Measurements from ENCODE around the gene CDC73. TPM values are rescaled to one million over a fixed set of nuclear protein-coding genes. Genes with fewer than 3 reads are reported as not detected.
"Not testable (repeated sequence)": the region's sequence is repeated elsewhere in the genome, so short reads cannot be mapped to it uniquely, and the experiment has no call there.

CDC73 gene
- polyA plus RNA-seq, 1 donor = 26.2 TPM

DNA sequence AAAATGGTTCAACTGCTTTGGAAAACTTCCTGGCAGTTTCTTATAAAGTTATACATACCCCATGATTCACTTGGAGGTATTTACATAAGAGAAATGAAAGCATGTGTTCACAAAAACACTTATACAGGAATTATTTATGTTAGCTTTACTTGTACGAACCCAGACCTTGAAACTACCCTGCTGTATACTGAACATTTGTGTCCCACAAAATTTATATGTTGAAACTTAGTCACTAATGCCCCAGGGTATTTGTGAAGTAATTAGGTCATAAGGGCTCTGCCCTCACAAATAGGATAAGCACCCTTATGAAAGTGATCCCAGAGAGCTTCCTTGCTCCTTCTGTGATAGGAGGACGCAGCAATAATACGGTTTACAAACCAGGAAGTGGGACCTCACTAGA lies 107.3 kb downstream of the CDC73 start:
- no peak for DNase-seq (ENCODE audit: low read depth)

DNA sequence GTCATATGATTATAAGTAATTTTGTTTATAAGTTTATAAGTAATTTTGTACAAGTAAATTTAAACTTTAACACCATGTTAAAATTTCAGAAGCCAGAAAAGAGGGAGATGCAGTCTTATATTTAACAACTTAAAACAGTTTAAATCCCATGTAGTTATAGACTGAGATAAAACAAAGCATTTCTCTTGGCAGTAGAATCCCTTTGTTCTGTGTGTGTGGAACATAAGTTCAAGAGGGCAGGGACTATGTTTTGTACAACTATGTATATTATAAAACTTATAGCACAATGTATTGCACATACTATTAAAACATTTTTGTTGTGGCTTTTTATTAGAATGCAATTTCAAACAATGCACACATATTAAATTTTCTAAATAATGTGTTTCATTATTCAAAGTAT lies 109.3 kb downstream of the CDC73 start:
- DNase-seq (ENCODE audit: low read depth) = not testable (repeated sequence)

DNA sequence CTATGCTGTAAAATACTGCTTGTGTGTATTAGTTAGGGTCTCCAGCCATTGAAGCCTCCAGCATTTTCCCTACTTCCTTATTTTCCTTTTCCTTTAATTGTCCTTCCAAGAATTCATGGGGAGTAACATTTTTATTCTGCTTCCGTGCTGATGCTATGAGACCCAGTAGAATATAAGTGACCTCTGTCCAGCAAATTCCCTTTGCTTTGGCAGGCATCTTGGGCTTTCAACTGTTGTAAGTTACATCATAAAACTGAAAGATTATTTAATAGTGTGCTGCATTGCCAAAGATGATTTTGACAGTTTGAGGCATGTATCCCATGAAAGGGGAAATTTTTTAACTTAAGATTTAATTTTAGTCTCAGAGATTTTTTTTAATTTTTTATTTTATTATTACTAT lies 112.7 kb downstream of the CDC73 start:
- DNase-seq (ENCODE audit: low read depth) = no peak

DNA sequence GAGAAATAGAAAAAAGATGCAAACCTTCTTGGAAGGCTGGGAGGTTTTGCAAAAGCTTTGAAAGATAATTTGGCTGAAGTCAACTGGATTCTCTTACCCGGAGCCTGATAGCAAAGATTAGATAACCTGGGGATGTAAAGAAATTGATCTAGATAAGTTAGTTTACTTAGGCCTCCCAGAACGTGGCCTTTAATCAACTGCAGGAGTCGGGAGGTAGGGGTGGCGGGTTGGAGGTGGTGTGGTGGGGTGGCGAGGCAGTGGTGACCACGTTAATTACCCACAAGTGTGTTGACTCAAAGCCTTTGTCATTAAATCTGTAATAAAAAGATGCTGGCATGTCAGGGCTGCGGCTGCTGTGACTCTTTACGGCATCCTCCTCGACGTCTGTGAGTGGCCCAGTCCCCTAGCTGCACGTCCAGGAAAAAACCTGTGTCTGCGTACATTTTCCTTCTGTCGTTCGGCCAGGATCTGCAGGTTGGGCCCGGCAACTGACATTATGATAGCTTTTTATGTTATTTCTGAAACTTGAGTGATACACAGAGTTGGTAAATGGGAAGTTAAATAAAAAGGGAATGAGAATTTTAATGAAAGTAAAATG lies 115.6 kb downstream of the CDC73 start:
- DNase-seq (ENCODE audit: low read depth) = no peak

DNA sequence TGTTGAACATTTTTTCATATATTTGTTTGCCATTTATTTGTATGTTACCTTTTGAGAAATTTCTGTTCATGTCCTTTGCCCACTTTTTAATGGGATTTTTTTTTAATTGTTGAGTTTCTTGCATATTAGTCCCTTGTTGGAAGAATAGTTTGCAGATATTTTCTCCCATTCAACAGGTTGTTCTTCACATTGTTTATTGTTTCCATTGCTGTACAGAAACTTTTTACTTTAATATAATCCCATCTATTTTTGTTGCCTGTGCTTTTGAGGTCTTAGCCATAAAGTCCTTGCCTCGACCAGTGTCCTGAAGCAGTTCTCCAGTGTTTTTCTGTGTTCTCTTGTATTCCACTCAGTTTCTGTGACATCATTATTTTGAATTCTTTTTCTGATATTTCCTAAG lies 118.8 kb downstream of the CDC73 start:
- no peak for DNase-seq (ENCODE audit: low read depth)

DNA sequence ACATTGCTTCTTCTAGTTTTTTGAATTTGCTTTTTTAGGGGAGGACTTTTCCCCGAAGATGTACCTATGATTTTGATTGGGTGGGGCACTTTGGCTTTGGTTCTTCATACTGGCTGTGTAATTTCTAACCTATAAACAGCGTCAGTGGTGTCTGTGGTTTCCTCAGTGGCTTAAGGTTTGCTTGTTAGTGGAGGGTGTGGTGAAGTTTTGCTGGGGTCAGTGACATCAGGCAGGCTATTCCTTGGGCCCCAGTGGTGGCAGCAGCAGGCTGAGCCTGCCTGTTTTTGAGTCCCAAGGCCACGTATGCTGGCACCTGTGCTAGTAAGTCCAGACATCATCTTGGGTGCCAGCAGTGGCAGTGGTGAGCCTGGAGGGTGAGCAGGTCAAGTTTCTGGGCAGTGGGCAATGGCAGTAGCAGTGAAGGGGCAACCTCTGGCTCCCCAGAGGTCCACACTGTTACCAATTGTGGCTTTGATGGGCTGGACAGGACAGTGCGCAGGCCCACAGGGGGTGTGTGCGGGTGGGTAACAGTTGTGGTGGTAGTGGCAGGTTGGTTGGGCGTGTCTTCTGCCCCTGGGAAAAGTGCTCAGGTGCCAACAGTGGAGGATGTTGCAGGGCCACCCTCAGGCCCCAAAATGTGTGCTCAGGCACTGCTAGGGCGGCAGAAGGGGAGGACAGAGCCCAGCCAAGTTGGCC lies 119.4 kb downstream of the CDC73 start:
- no peak for DNase-seq (ENCODE audit: low read depth)

DNA sequence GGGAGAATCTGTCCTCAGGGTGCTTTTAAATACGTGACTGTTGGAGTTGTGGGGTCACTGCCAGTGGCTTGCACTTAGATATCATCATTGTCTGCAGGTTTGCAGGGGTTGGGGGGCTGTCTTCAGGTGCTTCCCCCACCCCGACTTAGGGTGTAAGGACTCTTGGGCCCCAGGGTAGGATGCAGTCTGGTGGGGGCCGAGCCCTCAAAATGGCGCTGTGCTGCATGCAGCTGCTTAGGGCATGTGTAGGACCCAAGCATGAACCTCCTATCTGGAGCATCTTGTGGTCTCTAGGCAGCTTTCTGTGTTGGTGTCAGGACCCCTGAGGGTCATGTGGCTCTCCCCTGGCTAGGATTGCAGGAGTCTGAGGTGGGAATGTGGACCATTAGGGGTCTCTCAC lies 120.2 kb downstream of the CDC73 start:
- DNase-seq (ENCODE audit: low read depth) = no peak

DNA sequence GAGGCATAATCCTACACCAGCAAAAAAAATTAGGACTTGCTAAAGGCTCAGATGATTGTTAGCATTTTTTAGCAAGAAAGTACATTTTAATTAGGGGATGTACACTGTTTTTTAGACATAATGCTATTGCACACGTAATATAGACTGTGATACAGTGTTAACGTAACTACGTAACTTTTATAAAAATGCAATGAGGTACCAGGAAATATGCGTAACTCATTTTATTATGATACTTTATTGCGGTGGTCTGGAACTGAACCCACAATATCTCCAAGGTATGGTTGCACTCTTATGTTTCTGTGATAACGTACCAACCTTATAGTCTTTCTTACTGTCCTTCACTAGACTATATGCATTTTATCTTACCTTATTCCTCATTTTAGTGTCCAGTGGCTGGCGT lies 127.4 kb downstream of the CDC73 start:
- DNase-seq (ENCODE audit: low read depth) = no peak

DNA sequence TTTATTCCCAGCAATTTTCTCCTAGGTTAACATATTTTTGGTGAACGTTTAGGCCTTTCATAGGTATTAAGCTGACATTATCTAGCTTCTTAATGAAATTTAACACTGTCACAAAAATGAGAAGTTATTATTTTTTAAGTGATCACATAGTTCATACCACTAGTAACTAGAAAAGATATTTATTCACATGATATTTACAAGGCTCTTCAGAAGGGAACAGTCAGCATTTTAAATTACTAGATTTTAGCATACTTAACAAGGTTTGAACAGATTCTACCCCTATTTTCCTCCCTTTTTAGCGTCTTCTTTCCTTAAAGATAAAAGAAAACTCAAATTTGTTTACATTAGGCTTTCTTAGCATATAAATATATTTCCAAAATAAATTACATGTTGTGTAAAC lies 130.1 kb downstream of the CDC73 start:
- no peak for DNase-seq (ENCODE audit: low read depth)

DNA sequence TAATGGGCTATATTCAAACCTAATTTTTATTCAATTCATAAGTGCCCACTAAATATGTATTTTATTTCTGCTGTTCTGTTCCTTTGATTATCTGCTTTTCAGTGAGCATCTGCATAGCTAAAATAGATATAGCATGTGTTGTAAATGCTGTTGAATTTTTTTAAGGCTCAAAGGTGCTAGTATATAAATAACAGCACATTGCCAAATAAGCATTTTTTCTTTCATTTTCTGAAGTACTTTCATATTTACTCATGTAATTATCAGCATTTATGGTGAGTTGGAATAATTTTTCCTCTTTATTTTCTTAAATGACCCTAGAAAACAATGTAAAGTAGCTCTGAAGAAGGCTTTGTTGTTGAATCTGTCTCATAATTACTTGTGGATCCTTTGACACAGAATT lies 134.2 kb downstream of the CDC73 start:
- no peak for DNase-seq (ENCODE audit: low read depth)

DNA sequence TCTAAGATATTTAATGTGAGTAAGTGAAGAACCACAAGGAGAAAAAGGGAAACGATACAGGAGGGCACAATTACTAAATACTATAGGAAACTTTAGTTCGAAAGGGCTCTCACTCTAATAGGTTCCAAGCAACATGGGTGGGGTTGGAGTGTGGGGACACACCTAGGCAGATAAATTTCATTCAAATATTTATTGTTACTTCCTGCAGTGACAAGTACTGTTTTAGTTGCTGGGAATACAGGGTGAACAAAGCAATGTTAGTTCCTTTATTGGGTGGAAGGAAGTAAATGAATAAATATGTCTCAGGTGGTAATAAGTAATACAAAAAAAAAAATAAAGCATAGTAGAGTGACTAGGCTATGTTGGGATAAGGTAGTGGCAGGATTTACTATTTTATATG lies 137.8 kb downstream of the CDC73 start:
- no peak for DNase-seq (ENCODE audit: low read depth)

DNA sequence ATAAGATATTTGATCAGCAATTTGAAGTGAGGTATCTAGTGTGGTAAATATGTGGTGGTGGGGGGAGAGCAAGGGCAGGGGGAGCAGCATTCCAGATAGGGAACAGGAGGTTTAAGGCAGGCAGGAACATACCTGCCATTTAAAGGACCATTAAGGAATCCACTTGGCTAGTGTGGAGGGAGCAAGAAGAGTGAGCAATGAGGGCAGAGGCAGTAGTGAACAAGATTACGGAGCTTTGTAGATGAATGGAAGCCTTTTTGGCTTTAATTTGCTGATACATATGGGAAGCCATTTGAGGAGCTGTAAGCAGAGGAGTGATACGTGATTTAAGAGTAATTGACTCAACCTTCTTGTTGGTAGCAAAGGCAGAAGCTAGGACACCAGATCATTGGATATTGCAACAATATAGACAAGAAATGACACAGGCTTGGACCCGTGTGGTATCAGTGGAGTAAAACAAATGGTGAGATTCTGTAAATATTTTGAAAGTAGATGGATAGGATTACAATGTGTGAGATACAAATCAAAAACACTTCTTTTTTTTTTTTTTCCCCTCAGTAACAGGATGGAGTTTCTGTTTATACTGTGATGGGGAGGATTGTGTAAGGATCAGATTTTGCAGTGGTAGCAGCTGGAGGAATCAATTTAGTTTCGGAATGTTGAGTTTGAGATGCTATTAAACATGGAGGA lies 138.4 kb downstream of the CDC73 start:
- DNase-seq (ENCODE audit: low read depth) = no peak

DNA sequence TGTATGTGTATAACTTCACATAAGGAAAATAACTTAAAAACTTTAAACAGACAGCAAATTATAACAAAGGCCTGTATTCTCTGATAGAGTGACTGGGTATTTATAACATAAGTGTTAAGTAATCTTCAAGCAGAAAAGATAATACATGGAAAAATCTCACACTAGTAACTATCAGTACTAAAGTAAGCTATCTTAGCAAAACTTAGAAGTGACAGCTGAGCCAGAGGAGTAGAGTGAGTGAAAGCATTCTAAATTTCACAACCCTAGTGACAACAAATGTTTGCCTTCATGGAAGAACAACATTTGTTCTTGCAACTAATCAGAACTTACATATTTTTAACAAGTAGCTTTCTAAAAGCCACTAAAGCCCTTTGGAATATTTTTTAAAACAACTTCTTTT lies 139.1 kb downstream of the CDC73 start:
- DNase-seq (ENCODE audit: low read depth) = no peak

DNA sequence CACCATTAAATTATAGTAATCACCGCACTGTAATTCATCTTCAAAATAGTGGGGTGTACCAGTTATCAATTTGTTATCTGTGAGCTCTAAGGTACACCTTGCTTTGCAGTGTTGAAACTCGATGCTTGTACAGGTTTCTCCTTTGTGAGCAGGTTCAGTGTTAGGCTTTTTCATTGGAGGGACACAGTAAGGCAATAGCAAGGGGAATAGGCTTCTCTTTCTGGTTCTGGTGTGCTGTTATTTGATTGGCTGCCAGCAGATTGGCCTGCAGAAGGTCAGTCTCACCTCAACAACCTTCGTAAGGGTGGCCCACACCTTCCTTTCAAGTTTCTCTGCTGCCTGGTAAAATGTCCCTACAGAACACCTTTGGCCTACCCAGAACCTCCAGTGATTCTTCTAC lies 140.8 kb downstream of the CDC73 start:
- DNase-seq (ENCODE audit: low read depth) = no peak

DNA sequence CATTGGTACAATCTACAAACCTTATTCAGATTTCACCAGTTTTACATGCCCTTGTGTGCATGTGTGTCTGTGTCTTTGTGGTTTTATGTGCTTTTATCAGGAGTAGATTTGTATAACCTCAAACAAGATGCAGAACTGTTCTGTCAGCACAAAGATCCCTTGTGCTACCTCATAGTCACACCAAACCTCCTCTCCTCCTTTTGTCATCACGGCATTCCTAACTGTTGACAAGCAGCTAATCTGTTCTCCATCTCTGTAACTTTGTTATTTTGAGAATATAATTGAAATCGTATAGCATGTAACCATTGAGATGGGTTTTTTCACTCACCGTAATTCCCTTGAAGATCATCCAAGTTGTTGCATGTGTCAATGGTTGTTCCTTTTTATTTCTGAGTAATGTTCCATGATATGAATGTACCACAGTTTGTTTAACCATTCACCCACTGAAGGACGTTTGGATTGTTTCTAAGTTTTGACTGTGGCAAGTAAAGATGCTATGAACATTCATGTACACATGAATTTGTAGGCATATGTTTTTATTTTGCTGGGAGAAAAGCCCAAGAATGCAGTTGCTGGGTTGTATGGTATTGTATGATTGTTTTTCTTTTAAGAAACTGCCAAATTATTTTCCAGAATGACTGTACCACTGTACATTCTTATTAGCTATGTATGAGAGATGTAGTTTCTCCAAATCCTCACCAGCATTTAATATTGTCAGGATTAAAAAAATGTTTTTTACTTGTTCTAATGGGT lies 142.7 kb downstream of the CDC73 start:
- no peak for DNase-seq (ENCODE audit: low read depth)

DNA sequence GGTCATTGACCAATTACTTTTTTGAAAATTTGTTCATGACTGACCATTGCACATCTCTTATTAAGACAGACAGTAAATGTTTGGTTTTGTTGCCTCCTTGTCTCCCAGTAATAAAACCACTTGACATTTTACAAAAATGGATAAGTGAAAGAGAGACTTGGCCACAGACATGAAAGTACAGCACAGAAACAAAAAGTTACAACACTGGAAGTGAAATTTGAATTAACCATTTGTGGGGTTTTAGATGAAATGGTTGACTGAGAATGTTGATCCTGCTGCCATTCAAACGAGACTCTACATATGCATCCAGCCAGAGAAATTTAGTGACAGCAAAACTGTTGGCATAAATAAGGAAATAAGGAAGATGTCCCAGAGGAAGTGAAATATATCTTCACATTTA lies 143.9 kb downstream of the CDC73 start:
- DNase-seq (ENCODE audit: low read depth) = no peak

DNA sequence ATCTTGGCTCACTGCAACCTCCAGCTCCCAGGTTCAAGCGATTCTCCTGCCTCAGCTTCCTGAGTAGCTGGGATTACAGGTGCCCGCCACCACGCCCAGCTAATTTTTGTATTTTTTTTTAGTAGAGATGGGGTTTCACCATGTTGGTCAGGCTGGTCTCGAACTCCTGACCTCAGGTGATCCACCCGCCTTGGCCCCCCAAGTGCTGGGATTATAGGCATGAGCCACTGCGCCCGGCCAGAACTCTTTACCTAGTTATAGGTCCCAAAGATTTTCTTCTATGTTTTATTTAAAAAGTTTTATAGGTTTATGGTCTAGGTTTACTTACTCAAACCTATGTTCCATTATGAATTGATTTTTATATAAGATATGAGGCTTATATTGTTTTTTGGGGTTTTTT lies 145.0 kb downstream of the CDC73 start:
- DNase-seq (ENCODE audit: low read depth) = not testable (repeated sequence)

DNA sequence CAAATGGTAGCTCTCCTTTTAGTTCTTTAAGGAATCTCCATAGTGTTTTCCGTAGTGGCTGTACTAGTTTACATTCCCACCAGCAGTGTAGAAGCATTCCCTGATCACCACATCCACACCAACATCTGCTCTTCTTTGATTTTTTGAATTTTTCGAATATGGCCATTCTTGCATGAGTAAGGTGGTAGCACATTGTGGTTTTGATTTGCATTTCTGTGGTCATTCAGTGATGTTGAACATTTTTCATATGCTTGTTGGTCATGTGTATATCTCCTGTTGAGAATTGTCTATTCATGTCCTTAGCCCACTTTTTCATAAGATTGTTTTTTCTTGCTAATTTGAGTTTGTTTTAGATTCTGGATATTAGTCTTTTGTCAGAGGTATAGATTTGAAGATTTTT lies 149.2 kb downstream of the CDC73 start:
- no peak for DNase-seq (ENCODE audit: low read depth)

DNA sequence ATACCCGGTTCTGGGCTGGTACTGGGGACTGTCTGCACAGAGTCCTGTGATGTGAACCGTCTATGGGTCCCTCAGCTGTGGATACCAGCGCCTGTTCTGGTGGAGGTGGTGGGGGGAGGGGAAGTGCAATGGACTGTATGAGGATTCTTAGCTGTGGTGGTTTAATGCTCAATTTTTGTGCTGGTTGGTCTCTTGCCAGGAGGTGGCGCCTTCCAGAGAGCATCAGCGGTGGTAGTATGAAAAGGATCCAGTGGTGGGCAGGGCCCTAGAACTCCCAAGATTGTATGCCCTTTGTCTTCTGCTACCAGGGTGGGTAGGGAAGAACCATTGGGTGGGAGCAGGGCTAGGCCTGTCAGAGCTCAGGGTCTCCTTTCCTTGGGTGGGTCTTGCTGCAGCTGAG lies 153.9 kb downstream of the CDC73 start:
- DNase-seq (ENCODE audit: low read depth) = no peak

DNA sequence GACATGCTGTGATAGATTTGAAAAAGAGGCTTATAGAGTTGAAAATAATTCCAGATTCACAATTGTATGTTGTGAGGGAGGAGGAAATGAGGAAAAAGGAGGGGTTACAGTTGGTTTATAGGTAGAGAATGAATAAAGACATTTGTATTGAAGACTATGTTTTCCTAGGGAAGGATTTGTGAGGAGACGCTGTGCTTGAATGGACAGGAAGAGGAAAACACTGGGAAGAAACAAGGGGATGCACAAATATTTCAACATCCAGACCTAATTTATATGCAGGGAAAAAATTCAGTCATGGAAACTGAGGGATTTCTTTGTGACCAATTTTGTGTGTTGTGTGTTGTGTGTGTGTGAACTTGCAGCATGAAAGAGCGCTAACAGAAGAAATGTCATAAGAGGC lies 157.1 kb downstream of the CDC73 start:
- DNase-seq (ENCODE audit: low read depth) = no peak

DNA sequence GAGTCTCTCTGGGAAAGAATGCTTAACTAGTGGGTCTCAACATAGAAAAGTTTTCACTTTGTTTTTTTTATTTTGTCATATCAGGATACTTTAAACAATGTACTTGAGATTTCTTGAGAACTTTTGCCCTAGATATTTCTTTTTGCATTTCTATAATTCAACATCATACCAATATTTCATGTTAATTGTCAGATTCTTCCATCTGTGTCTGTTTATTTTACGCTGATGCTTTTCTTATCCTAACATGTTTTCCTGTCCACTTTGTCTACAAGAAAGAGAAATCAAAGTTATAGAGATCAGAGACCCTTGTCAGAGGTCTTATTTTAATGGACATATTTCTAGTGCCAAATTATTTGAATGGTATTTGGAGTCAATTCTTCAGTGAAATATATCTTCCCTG lies 160.1 kb downstream of the CDC73 start:
- no peak for DNase-seq (ENCODE audit: low read depth)

DNA sequence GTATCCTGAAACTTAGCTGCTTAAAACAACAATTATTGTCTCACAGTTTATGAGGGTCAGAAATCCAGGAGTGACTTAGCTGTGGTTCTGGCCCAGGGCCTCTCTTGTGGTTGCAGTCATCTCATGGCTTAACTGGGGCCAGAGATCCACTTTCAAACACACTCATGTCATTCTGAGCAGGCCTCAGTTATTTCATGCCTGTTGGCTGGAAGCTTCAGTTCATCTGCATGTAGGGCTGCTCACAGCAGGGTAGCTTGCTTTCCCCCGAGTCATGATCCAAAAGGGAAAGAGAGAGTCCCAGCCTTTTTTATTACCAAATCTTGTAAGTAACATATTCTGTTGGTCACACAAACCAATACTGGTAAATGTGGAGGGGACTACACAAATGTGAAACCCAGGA lies 161.2 kb downstream of the CDC73 start:
- no peak for DNase-seq (ENCODE audit: low read depth)

DNA sequence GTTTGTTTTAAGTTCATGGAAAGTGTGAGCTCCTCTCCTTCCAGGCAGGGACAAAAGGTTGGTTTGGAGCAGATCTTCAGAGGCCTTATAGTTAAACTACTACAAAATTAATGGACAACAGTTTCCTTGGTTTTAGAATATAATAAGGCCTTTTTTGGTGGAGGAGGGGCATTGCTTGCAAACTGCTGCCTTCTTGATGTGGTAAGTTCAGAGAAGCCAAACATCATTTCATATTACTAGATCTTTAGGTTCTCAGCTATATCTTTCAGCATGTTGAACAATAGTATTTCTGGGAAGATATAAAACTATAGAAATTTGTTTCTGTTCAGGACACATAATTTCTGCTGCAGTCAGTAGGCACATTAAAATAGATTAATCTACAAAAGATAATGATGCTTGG lies 162.4 kb downstream of the CDC73 start:
- DNase-seq (ENCODE audit: low read depth) = no peak
